Sigmoid colon (tissue), 7 donors: Measurements from ENCODE around the gene DGCR6L. TPM values are rescaled to one million over a fixed set of nuclear protein-coding genes. Genes with fewer than 3 reads are reported as not detected.

ENCODE experiments used
- DNase-seq: peaks from one replicate; pipeline ENCODE4 v3.0.0-alpha.2; 2019
- H3K27ac ChIP-seq, 4 donors: fragments of 200-600 bp; sonication (generic); one replicate each; pipeline ENCODE4 v1.5.1; 2016 to 2019; ENCODE audit warnings: mild to moderate bottlenecking in 1 of 4
- H3K27me3 ChIP-seq, 3 donors: fragments of 200-600 bp; sonication (generic); one replicate each; pipeline ENCODE4 v1.5.1; 2019; ENCODE audit warnings: mild to moderate bottlenecking in 1 of 3
- H3K36me3 ChIP-seq, 4 donors: fragments of 200-600 bp; sonication (generic); one replicate each; pipeline ENCODE4 v1.5.1; 2016 to 2019
- H3K4me1 ChIP-seq, 4 donors: fragments of 200-600 bp; sonication (generic); one replicate each; pipeline ENCODE4 v1.5.1; 2017 to 2019
- H3K4me3 ChIP-seq, 4 donors: fragments of 200-600 bp; sonication (generic); one replicate each; pipeline ENCODE4 v1.5.1; 2017 to 2019; ENCODE audit warnings: mild to moderate bottlenecking in 2 of 4, moderate library complexity in 1 of 4
- H3K9me3 ChIP-seq, 4 donors: fragments of 200-600 bp in 3 of 4; sonication (generic) in 3 of 4; one replicate each; pipeline versions ENCODE4 v1.5.1 to v1.6.1; 2013 to 2019
- EP300 ChIP-seq, 4 donors: sonication (generic); formaldehyde crosslinking; IDR thresholded peaks; one replicate each; pipeline ENCODE4 v1.6.1; 2017; ENCODE audit warnings: antibody characterized with exemption in 4 of 4
- POLR2A ChIP-seq, 2 donors: fragments of 450-650 bp; IDR thresholded peaks; one replicate each; pipeline ENCODE4 v1.6.1; 2016; ENCODE audit warnings: antibody characterized with exemption in 2 of 2, mild to moderate bottlenecking in 2 of 2, moderate library complexity in 2 of 2
- POLR2AphosphoS5 ChIP-seq, 4 donors: sonication (generic); formaldehyde crosslinking; IDR thresholded peaks; one replicate each; pipeline ENCODE4 v1.6.1; 2017; ENCODE audit warnings: antibody characterized with exemption in 4 of 4
- WGBS, 2 donors: extraction: QIAGEN DNeasy Blood & Tissue Kit; methylation state at CpG; one replicate each; pipeline ENCODE4 v1.1.7; 2013; 5-methylcytosine and 5-hydroxymethylcytosine counted together
- intact Hi-C: fragments of 100-400 bp; cut with DNase I; formaldehyde crosslinking; loops from one replicate; pipeline ENCODE4 v1.15.1; 2023
- polyA plus RNA-seq, 3 donors: library from polyadenylated mRNA; stranded (reverse); fragments of 200-250 nt; gene quantifications; one replicate each; pipeline ENCODE4 v1.2.3, GENCODE V29; 2013
- total RNA-seq, 4 donors: library from RNA; depleted of rRNA; stranded (reverse); fragments of >200 nt; gene quantifications; one replicate each; pipeline ENCODE4 v1.1.0, GENCODE V29; 2016
- TF ChIP-seq, protein P1 (sequence below), 4 experiments: fragments of 450-650 bp in 3 of 4; fragments of 200-600 bp in 1 of 4; IDR thresholded peaks; one replicate each; pipeline ENCODE4 v1.5.1; 2016 to 2019; ENCODE audit warnings: antibody characterized with exemption in 4 of 4, mild to moderate bottlenecking in 3 of 4, moderate library complexity in 2 of 4
- donor health status: healthy with polysubstance abuse.
- donor health status: Bipolar disorder and iron deficiency.
- donor health status: healthy.

The DGCR6L gene
- total and polyA plus RNA-seq, 7 donors, result 38.6 to 88.6 (median 64.7) TPM

DNA sequence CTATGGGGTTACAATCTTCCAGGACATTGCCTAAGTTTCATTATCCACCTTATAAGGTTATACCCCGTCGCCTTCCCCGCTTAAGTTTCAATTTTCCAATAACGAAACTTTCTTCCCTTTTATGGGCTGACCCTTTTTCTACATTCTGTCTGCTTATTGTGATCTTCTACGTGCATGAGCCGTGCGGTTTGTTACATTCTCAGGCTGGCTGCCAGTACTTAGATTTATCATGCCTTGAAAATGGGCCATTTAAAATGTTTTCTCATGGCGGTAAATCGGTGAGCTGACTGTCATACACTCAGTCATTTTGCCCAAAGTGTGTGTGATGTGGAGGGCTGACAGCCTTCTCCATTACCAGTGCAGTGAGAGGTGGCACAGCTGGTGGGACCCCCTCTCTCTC, 23.3 kb downstream of the DGCR6L start:
- Histone ChIP-seq H3K27me3 (peaks cover 0 to 4% (median 3%) of the 10 kb centered on the region in 3 donors), H3K27ac (no peak overlapping the region), H3K36me3 (no peaks in the 10 kb centered on the region), H3K4me3 (no peak overlapping the region), H3K9me3 (no peaks in the 10 kb centered on the region), H3K4me1 (peaks cover 0 to 19% (median 16%) of the 10 kb centered on the region in 4 donors)
- TF ChIP-seq POLR2A (IDR thresholded peaks at IDR 0.05) (no peak), EP300 (IDR thresholded peaks at IDR 0.05) (no peak), POLR2AphosphoS5 (IDR thresholded peaks at IDR 0.05) (no peak)
- TF ChIP-seq, protein P1, sequence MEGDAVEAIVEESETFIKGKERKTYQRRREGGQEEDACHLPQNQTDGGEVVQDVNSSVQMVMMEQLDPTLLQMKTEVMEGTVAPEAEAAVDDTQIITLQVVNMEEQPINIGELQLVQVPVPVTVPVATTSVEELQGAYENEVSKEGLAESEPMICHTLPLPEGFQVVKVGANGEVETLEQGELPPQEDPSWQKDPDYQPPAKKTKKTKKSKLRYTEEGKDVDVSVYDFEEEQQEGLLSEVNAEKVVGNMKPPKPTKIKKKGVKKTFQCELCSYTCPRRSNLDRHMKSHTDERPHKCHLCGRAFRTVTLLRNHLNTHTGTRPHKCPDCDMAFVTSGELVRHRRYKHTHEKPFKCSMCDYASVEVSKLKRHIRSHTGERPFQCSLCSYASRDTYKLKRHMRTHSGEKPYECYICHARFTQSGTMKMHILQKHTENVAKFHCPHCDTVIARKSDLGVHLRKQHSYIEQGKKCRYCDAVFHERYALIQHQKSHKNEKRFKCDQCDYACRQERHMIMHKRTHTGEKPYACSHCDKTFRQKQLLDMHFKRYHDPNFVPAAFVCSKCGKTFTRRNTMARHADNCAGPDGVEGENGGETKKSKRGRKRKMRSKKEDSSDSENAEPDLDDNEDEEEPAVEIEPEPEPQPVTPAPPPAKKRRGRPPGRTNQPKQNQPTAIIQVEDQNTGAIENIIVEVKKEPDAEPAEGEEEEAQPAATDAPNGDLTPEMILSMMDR (IDR thresholded peaks at IDR 0.05), result no peak
- 86 to 88% methylated on average over 9 of the region's 9 CpGs for WGBS, 2 donors
- intact Hi-C loops, result no loop called here
- DNase-seq, result no peak

DNA sequence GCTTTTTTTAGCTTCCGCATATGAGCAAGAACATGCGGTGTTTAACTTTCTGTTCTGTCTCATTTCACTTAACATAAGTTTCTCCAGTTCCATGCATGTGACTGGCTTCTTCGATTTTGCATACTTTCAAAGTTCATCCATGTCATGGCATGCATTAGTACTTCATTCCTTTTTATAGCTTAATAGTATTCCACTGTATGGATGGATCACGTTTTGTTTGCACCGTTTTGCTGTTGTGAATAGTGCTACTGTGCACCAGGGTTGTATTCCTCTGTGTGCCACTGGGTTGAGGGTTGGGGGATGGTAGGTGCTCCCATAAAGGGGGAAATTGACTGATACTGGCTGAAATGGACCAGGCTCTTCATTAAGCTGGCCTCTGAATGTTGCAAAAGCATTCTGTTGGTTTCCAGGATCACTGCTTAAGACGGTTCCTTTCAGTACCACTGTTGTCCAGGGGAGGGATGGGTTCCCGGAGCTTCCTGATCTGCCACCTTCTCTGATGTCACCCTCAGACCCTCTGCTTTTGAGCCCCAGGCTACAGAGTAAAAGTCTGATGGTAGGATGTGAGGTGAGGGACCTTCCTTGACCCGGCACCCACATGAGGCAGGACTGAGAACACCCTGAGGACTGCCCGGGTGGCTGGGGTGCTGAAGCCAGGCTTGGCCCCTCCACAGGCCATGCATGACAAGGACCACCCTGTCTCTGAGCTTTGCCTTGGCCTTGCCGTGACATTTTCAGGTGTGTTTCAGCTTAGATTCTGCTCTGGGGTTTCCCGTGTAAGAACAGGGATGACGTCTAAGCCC, 24.4 kb downstream of the DGCR6L start:
- no peak overlapping the region for H3K4me3 ChIP-seq
- H3K27ac ChIP-seq, result no peak overlapping the region
- no peak for DNase-seq
- intact Hi-C loops, result no loop called here
- no peaks in the 10 kb centered on the region for H3K36me3 ChIP-seq
- H3K4me1 ChIP-seq, result peaks cover 0 to 19% (median 16%) of the 10 kb centered on the region in 4 donors
- no peaks in the 10 kb centered on the region for H3K9me3 ChIP-seq
- H3K27me3 ChIP-seq, result no peaks in the 10 kb centered on the region
- 77 to 86% methylated on average over 12 of the region's 12 CpGs for WGBS, 2 donors
- no peak for TF ChIP-seq POLR2A (IDR thresholded peaks at IDR 0.05)
- TF ChIP-seq, protein P1 (IDR thresholded peaks at IDR 0.05), result no peak
- no peak for TF ChIP-seq POLR2AphosphoS5 (IDR thresholded peaks at IDR 0.05)
- TF ChIP-seq EP300 (IDR thresholded peaks at IDR 0.05), result no peak

DNA sequence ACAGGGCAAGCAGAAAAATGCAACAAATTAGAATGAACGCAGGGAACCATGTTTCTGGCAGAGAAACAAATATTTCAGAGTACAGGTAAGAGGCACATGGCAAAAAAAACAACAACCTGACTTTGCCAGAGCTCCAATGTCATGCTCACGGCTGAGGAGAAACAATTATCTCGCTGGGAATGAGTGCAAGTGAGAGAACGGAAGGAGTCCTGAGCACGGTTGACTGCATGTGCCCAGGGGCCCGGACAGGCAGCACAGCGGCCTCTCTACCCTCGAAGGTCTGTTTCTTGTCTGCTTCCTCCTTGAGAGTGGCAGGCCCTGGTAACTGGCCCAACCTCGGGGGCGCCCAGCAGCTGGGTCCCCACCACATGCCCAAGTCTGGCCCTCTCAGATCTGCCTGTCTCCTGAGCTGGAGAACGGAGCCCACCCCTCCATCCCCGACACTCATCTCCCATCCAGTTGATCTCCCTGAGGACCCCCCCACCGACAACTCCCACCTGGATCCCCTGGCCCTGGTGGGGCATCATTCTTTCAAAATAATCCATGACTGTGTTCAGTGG, 27.1 kb downstream of the DGCR6L start:
- intact Hi-C loops, result no loop called here
- Histone ChIP-seq H3K27ac (no peak overlapping the region), H3K36me3 (no peaks in the 10 kb centered on the region), H3K4me1 (no peaks in the 10 kb centered on the region), H3K4me3 (no peak overlapping the region), H3K27me3 (no peaks in the 10 kb centered on the region), H3K9me3 (no peaks in the 10 kb centered on the region)
- TF ChIP-seq POLR2A (IDR thresholded peaks at IDR 0.05) (no peak), EP300 (IDR thresholded peaks at IDR 0.05) (no peak), POLR2AphosphoS5 (IDR thresholded peaks at IDR 0.05) (no peak)
- TF ChIP-seq, protein P1 (IDR thresholded peaks at IDR 0.05), result no peak
- 70 to 81% methylated on average over 13 of the region's 13 CpGs for WGBS, 2 donors
- DNase-seq, result no peak

DNA sequence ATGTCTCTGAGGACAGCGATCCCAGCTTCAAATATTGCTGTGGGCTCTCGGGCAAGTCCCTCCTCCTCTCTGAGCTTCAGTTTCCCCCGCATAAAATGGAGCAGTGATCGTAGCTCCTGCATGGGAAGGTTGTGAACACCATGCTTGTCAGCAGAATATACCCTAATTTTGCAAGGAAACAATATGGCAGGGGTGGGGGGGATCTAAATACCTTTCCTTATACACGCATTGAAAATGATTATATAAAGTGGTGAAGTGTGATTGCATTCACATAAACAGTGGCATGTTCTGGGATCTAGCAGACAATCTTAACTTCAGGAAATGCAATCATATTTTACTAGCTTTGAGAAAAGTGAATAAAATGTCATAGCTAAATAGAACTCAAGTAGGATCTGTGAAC, 27.8 kb downstream of the DGCR6L start:
- intact Hi-C loops, result no loop called here
- Histone ChIP-seq H3K27ac (no peak overlapping the region), H3K4me3 (no peak overlapping the region), H3K27me3 (no peaks in the 10 kb centered on the region), H3K36me3 (no peaks in the 10 kb centered on the region), H3K9me3 (no peaks in the 10 kb centered on the region), H3K4me1 (no peaks in the 10 kb centered on the region)
- DNase-seq, result no peak
- no peak for TF ChIP-seq POLR2AphosphoS5 (IDR thresholded peaks at IDR 0.05)
- TF ChIP-seq, protein P1 (IDR thresholded peaks at IDR 0.05), result no peak
- no peak for TF ChIP-seq EP300 (IDR thresholded peaks at IDR 0.05)
- TF ChIP-seq POLR2A (IDR thresholded peaks at IDR 0.05), result no peak
- 79 to 84% methylated on average over 5 of the region's 5 CpGs for WGBS, 2 donors
